ENCODE measurements around the gene GORASP1.

- TF ChIP-seq EP300 (IDR thresholded peaks at IDR 0.05) = no peak
- no peak for TF ChIP-seq CTCF (IDR thresholded peaks at IDR 0.05)
Measured at GRCh38 chr3:39050029-39050428, 57.4 kb downstream of the GORASP1 start.
